Measurements from ENCODE around the gene MFAP2.

Gene MFAP2

DNA sequence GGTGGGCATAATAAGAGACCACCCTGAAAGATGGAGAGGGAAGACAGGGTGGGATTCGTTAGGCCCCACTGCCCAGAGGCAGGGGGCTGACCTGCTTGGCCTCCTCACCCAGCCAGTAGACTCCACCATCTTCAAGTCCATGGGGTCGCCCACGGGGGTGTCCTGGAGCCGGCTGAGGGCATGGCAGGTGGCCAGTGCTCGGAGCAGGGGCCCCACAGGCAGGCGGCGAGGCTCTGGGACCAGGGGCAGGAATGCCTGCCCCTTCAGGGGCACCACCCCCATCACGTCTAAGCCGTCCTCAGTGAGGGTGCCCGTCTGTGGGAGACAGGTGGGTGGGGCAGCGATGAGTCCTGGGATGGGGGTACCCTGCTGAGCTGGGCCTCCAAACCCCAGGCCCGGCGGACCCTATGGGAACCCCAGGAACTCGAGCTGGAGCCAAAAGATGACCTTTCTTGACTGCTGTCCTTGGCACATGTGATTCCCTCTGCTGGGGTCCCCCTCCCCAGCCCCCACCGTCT lies 13.2 kb upstream of the MFAP2 start:
- no peak for TF ChIP-seq SNAI2 (CRISPR knock-in tag; IDR thresholded peaks at IDR 0.05)
- no peak for TF ChIP-seq OSR1 (CRISPR knock-in tag; IDR thresholded peaks at IDR 0.05)
- TF ChIP-seq ZC3H10 (CRISPR knock-in tag; IDR thresholded peaks at IDR 0.05) = no peak
- no peak for TF ChIP-seq ZNF565 (CRISPR knock-in tag; conservative IDR thresholded peaks at IDR 0.05; ENCODE audit: low read depth)
- TF ChIP-seq, protein P1, sequence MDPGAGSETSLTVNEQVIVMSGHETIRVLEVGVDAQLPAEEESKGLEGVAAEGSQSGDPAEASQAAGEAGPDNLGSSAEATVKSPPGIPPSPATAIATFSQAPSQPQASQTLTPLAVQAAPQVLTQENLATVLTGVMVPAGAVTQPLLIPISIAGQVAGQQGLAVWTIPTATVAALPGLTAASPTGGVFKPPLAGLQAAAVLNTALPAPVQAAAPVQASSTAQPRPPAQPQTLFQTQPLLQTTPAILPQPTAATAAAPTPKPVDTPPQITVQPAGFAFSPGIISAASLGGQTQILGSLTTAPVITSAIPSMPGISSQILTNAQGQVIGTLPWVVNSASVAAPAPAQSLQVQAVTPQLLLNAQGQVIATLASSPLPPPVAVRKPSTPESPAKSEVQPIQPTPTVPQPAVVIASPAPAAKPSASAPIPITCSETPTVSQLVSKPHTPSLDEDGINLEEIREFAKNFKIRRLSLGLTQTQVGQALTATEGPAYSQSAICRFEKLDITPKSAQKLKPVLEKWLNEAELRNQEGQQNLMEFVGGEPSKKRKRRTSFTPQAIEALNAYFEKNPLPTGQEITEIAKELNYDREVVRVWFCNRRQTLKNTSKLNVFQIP (CRISPR knock-in tag; IDR thresholded peaks at IDR 0.05; ENCODE audit: borderline replicate concordance, low read depth) = no peak
- no peak for TF ChIP-seq ZNF8 (CRISPR knock-in tag; IDR thresholded peaks at IDR 0.05)
- TF ChIP-seq ESRRG (CRISPR knock-in tag; IDR thresholded peaks at IDR 0.05) = no peak
- TF ChIP-seq TCF4 (CRISPR knock-in tag; IDR thresholded peaks at IDR 0.05; ENCODE audit: borderline replicate concordance) = no peak
- TF ChIP-seq GLIS3 (CRISPR knock-in tag; IDR thresholded peaks at IDR 0.05) = no peak
- no peak for TF ChIP-seq BACH2 (CRISPR knock-in tag; IDR thresholded peaks at IDR 0.05; ENCODE audit: borderline replicate concordance)
- TF ChIP-seq, protein P2, sequence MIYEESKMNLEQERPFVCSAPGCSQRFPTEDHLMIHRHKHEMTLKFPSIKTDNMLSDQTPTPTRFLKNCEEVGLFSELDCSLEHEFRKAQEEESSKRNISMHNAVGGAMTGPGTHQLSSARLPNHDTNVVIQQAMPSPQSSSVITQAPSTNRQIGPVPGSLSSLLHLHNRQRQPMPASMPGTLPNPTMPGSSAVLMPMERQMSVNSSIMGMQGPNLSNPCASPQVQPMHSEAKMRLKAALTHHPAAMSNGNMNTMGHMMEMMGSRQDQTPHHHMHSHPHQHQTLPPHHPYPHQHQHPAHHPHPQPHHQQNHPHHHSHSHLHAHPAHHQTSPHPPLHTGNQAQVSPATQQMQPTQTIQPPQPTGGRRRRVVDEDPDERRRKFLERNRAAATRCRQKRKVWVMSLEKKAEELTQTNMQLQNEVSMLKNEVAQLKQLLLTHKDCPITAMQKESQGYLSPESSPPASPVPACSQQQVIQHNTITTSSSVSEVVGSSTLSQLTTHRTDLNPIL (CRISPR knock-in tag; IDR thresholded peaks at IDR 0.05; ENCODE audit: low read depth) = no peak
- no peak for ATAC-seq

DNA sequence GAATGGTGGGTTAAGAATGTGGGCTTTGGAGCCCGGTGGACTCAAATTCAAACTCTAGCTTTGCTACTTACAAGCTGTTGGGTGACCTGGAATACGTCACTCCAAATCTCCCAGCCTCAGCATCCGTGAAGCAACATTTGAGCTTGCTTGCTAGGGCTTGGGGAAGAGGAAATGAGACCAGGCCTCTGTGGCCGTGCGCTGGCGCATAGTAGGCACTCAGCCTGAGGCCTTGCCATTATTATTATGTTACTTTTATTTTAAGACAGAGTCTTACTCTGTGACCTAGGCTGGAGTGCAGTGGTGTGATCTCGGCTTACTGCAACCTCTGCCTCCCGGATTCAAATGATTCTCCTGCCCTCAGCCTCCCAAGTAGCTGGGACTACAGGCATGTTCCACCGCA lies 12.3 kb upstream of the MFAP2 start:
- no peak for ATAC-seq
- TF ChIP-seq ZFP30 (CRISPR knock-in tag; IDR thresholded peaks at IDR 0.05) = no peak
- TF ChIP-seq PPARA (CRISPR knock-in tag; IDR thresholded peaks at IDR 0.05; ENCODE audit: borderline replicate concordance) = no peak
- TF ChIP-seq TOX (CRISPR knock-in tag; IDR thresholded peaks at IDR 0.05; ENCODE audit: borderline replicate concordance) = no peak
- no peak for TF ChIP-seq GLIS3 (CRISPR knock-in tag; IDR thresholded peaks at IDR 0.05)
- TF ChIP-seq, protein P3, sequence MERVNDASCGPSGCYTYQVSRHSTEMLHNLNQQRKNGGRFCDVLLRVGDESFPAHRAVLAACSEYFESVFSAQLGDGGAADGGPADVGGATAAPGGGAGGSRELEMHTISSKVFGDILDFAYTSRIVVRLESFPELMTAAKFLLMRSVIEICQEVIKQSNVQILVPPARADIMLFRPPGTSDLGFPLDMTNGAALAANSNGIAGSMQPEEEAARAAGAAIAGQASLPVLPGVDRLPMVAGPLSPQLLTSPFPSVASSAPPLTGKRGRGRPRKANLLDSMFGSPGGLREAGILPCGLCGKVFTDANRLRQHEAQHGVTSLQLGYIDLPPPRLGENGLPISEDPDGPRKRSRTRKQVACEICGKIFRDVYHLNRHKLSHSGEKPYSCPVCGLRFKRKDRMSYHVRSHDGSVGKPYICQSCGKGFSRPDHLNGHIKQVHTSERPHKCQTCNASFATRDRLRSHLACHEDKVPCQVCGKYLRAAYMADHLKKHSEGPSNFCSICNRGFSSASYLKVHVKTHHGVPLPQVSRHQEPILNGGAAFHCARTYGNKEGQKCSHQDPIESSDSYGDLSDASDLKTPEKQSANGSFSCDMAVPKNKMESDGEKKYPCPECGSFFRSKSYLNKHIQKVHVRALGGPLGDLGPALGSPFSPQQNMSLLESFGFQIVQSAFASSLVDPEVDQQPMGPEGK (CRISPR knock-in tag; IDR thresholded peaks at IDR 0.05; ENCODE audit: borderline replicate concordance) = no peak
- TF ChIP-seq TCF4 (CRISPR knock-in tag; IDR thresholded peaks at IDR 0.05; ENCODE audit: borderline replicate concordance) = no peak
- no peak for TF ChIP-seq SNAI2 (CRISPR knock-in tag; IDR thresholded peaks at IDR 0.05)
- no peak for TF ChIP-seq ZNF8 (CRISPR knock-in tag; IDR thresholded peaks at IDR 0.05)
- TF ChIP-seq, protein P4, sequence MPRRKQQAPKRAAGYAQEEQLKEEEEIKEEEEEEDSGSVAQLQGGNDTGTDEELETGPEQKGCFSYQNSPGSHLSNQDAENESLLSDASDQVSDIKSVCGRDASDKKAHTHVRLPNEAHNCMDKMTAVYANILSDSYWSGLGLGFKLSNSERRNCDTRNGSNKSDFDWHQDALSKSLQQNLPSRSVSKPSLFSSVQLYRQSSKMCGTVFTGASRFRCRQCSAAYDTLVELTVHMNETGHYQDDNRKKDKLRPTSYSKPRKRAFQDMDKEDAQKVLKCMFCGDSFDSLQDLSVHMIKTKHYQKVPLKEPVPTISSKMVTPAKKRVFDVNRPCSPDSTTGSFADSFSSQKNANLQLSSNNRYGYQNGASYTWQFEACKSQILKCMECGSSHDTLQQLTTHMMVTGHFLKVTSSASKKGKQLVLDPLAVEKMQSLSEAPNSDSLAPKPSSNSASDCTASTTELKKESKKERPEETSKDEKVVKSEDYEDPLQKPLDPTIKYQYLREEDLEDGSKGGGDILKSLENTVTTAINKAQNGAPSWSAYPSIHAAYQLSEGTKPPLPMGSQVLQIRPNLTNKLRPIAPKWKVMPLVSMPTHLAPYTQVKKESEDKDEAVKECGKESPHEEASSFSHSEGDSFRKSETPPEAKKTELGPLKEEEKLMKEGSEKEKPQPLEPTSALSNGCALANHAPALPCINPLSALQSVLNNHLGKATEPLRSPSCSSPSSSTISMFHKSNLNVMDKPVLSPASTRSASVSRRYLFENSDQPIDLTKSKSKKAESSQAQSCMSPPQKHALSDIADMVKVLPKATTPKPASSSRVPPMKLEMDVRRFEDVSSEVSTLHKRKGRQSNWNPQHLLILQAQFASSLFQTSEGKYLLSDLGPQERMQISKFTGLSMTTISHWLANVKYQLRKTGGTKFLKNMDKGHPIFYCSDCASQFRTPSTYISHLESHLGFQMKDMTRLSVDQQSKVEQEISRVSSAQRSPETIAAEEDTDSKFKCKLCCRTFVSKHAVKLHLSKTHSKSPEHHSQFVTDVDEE (CRISPR knock-in tag; IDR thresholded peaks at IDR 0.05) = no peak
- no peak for TF ChIP-seq RARB (CRISPR knock-in tag; IDR thresholded peaks at IDR 0.05)
- no peak for TF ChIP-seq BACH2 (CRISPR knock-in tag; IDR thresholded peaks at IDR 0.05; ENCODE audit: borderline replicate concordance)
- TF ChIP-seq, protein P2 (CRISPR knock-in tag; IDR thresholded peaks at IDR 0.05; ENCODE audit: low read depth) = no peak

DNA sequence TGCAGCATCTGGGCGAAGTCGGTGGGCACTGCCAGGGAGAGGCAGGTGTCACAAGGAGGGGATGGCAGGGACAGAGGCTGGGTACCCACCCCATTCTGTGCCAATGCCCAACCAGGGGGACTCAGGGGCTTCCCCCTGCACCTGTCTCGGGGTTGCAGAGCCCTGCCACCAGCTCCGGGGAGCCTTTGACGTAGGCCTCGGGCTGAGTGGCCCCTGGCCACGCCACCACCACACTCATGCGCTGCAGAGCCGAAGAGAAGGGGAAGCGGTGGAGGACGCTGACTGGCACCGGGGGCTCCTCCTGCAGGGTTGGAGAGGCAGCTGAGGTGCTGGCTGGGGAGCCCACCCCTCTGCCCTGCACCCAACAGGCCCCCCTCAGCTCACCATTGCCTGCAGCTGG lies 11.7 kb upstream of the MFAP2 start:
- no peak for ATAC-seq
- TF ChIP-seq TCF4 (CRISPR knock-in tag; IDR thresholded peaks at IDR 0.05; ENCODE audit: borderline replicate concordance) (no peak), ZC3H10 (CRISPR knock-in tag; IDR thresholded peaks at IDR 0.05) (no peak), TOX (CRISPR knock-in tag; IDR thresholded peaks at IDR 0.05; ENCODE audit: borderline replicate concordance) (no peak), SNAI2 (CRISPR knock-in tag; IDR thresholded peaks at IDR 0.05) (no peak), ZNF565 (CRISPR knock-in tag; conservative IDR thresholded peaks at IDR 0.05; ENCODE audit: low read depth) (no peak), ZFP3 (CRISPR knock-in tag; IDR thresholded peaks at IDR 0.05) (no peak), ZFP30 (CRISPR knock-in tag; IDR thresholded peaks at IDR 0.05) (no peak), OSR1 (CRISPR knock-in tag; IDR thresholded peaks at IDR 0.05) (no peak), ZNF70 (CRISPR knock-in tag; IDR thresholded peaks at IDR 0.05) (no peak), PPARA (CRISPR knock-in tag; IDR thresholded peaks at IDR 0.05; ENCODE audit: borderline replicate concordance) (no peak)
- TF ChIP-seq, protein P4 (CRISPR knock-in tag; IDR thresholded peaks at IDR 0.05) = no peak
- TF ChIP-seq, protein P1 (CRISPR knock-in tag; IDR thresholded peaks at IDR 0.05; ENCODE audit: borderline replicate concordance, low read depth) = no peak
- TF ChIP-seq, protein P2 (CRISPR knock-in tag; IDR thresholded peaks at IDR 0.05; ENCODE audit: low read depth) = no peak
